ENCODE measurements around the gene RASGRP3. TPM values are rescaled to one million over a fixed set of nuclear protein-coding genes. Genes with fewer than 3 reads are reported as not detected.

Gene RASGRP3
- total and polyA plus RNA-seq, 9 of the 15 experiments (the other 6 are each of a cell fraction or from before 2014, with no cell fraction given): 0.18 to 1.7 (median 1.2) TPM

- peak; percentile 50; the same call in 1 of the 2 replicates for TF ChIP-seq JUN (IDR thresholded peaks at IDR 0.05; ENCODE audit: borderline replicate concordance, low read depth, low read length)
- TF ChIP-seq JUN (CRISPR knock-in tag; IDR thresholded peaks at IDR 0.05; ENCODE audit: borderline replicate concordance): peak; percentile 55; the same call in 1 of the 2 replicates
- no peak for TF ChIP-seq WHSC1 (IDR thresholded peaks at IDR 0.05; ENCODE audit: low read length)
- no peak for TF ChIP-seq RBM22 (IDR thresholded peaks at IDR 0.05; ENCODE audit: low read depth, low read length, poor library complexity, severe bottlenecking)
- TF ChIP-seq GABPB2 (CRISPR knock-in tag; conservative IDR thresholded peaks at IDR 0.05): no peak
- no peak for TF ChIP-seq ESRRB (CRISPR knock-in tag; IDR thresholded peaks at IDR 0.05; ENCODE audit: borderline replicate concordance)
- TF ChIP-seq ZNF583 (CRISPR knock-in tag; IDR thresholded peaks at IDR 0.05): no peak
- TF ChIP-seq EWSR1 (IDR thresholded peaks at IDR 0.05; ENCODE audit: borderline replicate concordance, low read depth, partially characterized antibody): no peak
- TF ChIP-seq, protein P1, sequence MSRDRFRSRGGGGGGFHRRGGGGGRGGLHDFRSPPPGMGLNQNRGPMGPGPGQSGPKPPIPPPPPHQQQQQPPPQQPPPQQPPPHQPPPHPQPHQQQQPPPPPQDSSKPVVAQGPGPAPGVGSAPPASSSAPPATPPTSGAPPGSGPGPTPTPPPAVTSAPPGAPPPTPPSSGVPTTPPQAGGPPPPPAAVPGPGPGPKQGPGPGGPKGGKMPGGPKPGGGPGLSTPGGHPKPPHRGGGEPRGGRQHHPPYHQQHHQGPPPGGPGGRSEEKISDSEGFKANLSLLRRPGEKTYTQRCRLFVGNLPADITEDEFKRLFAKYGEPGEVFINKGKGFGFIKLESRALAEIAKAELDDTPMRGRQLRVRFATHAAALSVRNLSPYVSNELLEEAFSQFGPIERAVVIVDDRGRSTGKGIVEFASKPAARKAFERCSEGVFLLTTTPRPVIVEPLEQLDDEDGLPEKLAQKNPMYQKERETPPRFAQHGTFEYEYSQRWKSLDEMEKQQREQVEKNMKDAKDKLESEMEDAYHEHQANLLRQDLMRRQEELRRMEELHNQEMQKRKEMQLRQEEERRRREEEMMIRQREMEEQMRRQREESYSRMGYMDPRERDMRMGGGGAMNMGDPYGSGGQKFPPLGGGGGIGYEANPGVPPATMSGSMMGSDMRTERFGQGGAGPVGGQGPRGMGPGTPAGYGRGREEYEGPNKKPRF (IDR thresholded peaks at IDR 0.05; ENCODE audit: low read depth, low read length): no peak
- TF ChIP-seq ZNF699 (CRISPR knock-in tag; IDR thresholded peaks at IDR 0.05; ENCODE audit: insufficient replicate concordance): no peak
- peak; percentile 16; the same call in 1 of the 2 replicates for TF ChIP-seq PML (IDR thresholded peaks at IDR 0.05; ENCODE audit: low read length)
- TF ChIP-seq, protein P2, sequence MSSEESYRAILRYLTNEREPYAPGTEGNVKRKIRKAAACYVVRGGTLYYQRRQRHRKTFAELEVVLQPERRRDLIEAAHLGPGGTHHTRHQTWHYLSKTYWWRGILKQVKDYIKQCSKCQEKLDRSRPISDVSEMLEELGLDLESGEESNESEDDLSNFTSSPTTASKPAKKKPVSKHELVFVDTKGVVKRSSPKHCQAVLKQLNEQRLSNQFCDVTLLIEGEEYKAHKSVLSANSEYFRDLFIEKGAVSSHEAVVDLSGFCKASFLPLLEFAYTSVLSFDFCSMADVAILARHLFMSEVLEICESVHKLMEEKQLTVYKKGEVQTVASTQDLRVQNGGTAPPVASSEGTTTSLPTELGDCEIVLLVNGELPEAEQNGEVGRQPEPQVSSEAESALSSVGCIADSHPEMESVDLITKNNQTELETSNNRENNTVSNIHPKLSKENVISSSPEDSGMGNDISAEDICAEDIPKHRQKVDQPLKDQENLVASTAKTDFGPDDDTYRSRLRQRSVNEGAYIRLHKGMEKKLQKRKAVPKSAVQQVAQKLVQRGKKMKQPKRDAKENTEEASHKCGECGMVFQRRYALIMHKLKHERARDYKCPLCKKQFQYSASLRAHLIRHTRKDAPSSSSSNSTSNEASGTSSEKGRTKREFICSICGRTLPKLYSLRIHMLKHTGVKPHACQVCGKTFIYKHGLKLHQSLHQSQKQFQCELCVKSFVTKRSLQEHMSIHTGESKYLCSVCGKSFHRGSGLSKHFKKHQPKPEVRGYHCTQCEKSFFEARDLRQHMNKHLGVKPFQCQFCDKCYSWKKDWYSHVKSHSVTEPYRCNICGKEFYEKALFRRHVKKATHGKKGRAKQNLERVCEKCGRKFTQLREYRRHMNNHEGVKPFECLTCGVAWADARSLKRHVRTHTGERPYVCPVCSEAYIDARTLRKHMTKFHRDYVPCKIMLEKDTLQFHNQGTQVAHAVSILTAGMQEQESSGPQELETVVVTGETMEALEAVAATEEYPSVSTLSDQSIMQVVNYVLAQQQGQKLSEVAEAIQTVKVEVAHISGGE (CRISPR knock-in tag; IDR thresholded peaks at IDR 0.05): peak; percentile 29 to 95 (median 47); a peak in 3 of 6 replicates
- TF ChIP-seq U2AF1 (optimal IDR thresholded peaks at IDR 0.05; ENCODE audit: low read depth, low read length): no peak
- TF ChIP-seq, protein P3, sequence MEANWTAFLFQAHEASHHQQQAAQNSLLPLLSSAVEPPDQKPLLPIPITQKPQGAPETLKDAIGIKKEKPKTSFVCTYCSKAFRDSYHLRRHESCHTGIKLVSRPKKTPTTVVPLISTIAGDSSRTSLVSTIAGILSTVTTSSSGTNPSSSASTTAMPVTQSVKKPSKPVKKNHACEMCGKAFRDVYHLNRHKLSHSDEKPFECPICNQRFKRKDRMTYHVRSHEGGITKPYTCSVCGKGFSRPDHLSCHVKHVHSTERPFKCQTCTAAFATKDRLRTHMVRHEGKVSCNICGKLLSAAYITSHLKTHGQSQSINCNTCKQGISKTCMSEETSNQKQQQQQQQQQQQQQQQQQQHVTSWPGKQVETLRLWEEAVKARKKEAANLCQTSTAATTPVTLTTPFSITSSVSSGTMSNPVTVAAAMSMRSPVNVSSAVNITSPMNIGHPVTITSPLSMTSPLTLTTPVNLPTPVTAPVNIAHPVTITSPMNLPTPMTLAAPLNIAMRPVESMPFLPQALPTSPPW (CRISPR knock-in tag; IDR thresholded peaks at IDR 0.05): peak; percentile 75; the same call in 1 of the 2 replicates
- no peak for TF ChIP-seq DIDO1 (tag; IDR thresholded peaks at IDR 0.05; ENCODE audit: low read depth)
- TF ChIP-seq NR1H2 (CRISPR knock-in tag; IDR thresholded peaks at IDR 0.05): no peak
- no peak for TF ChIP-seq HBP1 (CRISPR knock-in tag; IDR thresholded peaks at IDR 0.05)
- peak; percentile 56 for TF ChIP-seq CTBP1 (IDR thresholded peaks at IDR 0.05; ENCODE audit: borderline replicate concordance)
- TF ChIP-seq MBD2 (IDR thresholded peaks at IDR 0.05; ENCODE audit: borderline replicate concordance, low read depth): no peak
Observed at GRCh38 chr2:33599175-33599942, 122.9 kb downstream of the RASGRP3 start, which contains the start of gene FAM98A (continued).

Data from K562 (cell line).